ENCODE data around the gene AGRN. TPM values are rescaled to one million over a fixed set of nuclear protein-coding genes. Genes with fewer than 3 reads are reported as not detected.

The AGRN gene
- total RNA-seq, 3 donors from 2014 or later: 32.0 to 54.4 (median 40.6) TPM

- ATAC-seq (no peak), DNase-seq (peak in 1 of 3 donors; percentile 18)
- Histone ChIP-seq H3K36me3 (ENCODE audit: low read depth) (no peaks in the 10 kb centered on the region), H3K9me3 (no peaks in the 10 kb centered on the region), H3K4me1 (ENCODE audit: low read depth) (no peaks in the 10 kb centered on the region), H3K4me3 (no peak overlapping the region)
- no peak for TF ChIP-seq CTCF (IDR thresholded peaks at IDR 0.05)
- intact Hi-C loops (cut with DNase I, micrococcal nuclease): loop anchor here in 1 of 2 donors (10.0 kb wide), 1 partner anchor 83 kb away; no protein-coding TSS in a partner anchor
These were observed 38.4 kb upstream of the AGRN start for GRCh38 chr1:981491-981954.

- no peak within 1 kb of the TSS for H3K4me3 ChIP-seq
- H3K36me3 ChIP-seq (ENCODE audit: low read depth): no peaks in the 10 kb centered on the region
- DNase-seq (peak in 1 of 3 donors; percentile 21), ATAC-seq (no peak)
- no peaks in the 10 kb centered on the region for H3K9me3 ChIP-seq
- intact Hi-C loops (cut with DNase I, micrococcal nuclease): loop anchor here in 1 of 2 donors (10.0 kb wide), 1 partner anchor 83 kb away; no protein-coding TSS in a partner anchor
- no peaks in the 10 kb centered on the region for H3K4me1 ChIP-seq (ENCODE audit: low read depth)
- no peak for TF ChIP-seq CTCF (IDR thresholded peaks at IDR 0.05)
These were observed 37.9 kb upstream of the AGRN start, which contains the start of gene PERM1 for GRCh38 chr1:981955-982558. PERM1 (minus strand) TSS chr1:982093; CDS start chr1:981029, 1,064 bp downstream.

DNA sequence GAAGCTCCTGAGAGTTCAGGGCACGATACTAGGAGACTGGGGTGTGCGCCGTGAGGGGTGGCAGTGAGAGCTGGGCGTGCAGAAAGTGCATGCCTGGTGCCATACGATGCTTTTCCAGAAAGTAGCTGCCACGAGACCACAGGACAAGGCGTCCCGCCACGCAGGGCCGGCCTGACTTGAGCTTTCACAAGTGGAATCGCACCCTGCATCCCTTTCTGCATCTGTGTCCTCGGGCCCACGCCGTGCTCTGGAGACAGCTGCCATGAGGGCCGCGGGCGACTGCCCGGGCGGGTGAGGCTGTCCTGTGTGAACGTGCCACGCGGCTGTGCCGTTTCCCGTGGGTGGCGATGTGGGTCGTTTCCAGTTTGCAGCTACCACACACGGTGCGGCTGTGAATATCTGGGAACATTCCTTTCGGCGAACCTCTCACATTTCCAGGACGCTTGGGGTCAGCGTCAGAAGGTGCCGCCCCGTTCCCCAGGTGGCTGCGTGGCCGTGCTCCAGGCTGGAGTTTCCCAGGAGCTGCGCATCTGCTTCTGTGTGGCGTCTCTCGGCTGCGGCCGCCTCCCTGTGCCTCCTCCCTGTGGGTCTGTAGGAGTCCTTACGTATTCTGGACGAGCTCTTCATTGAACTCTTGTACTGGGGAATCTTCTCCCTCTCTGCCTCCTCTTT is 37.0 kb upstream of the AGRN start:
- Histone ChIP-seq H3K4me3 (no peak overlapping the region), H3K36me3 (ENCODE audit: low read depth) (no peaks in the 10 kb centered on the region), H3K4me1 (ENCODE audit: low read depth) (no peaks in the 10 kb centered on the region), H3K9me3 (no peaks in the 10 kb centered on the region)
- TF ChIP-seq CTCF (IDR thresholded peaks at IDR 0.05): no peak
- intact Hi-C loops (cut with DNase I, micrococcal nuclease): loop anchor here in 1 of 2 donors (10.0 kb wide), 1 partner anchor 82 kb away; no protein-coding TSS in a partner anchor
- ATAC-seq: no peak
- DNase-seq: peak in 1 of 3 donors; percentile 17

DNA sequence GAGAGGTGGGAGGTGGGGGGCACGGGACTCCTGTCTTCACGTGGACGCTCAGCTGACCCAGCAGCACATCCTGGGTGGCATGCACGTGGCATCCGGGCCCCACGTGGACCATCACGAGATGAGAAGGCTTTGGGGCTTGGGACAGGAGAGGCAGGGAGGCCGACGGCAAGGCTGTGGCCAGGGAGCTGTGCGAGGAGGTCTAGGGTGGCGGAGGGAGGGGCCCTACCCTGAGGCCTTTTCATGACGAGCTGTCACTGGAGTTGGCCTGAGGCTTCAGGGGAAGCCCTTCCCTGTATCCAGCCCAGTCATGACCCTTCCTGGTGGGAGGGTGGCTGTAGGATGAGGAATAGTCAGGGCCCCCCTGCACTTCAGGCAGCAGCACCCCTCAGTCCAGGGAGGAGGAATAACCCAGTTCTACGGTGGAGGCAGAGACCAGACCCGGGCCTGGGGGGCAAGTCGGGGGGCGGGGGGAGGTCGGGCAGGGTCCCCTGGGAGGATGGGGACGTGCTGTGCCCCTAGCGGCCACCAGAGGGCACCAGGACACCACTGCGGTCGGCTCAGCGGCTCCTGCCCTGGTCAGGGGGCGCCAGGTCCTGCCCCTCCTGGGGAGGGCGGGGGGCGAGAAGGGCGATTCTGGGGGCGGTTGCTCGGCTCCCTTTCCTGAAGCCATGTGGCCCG is 36.0 kb upstream of the AGRN start:
- H3K36me3 ChIP-seq (ENCODE audit: low read depth): no peaks in the 10 kb centered on the region
- H3K9me3 ChIP-seq: no peaks in the 10 kb centered on the region
- ATAC-seq (peak; percentile 73), DNase-seq (peak; percentile 59 to 65 (median 63))
- H3K4me1 ChIP-seq (ENCODE audit: low read depth): no peaks in the 10 kb centered on the region
- intact Hi-C loops (cut with DNase I, micrococcal nuclease): loop anchor here in 1 of 2 donors (10.0 kb wide), 1 partner anchor 81 kb away; no protein-coding TSS in a partner anchor
- TF ChIP-seq CTCF (IDR thresholded peaks at IDR 0.05): peak; percentile 86
- no peak overlapping the region for H3K4me3 ChIP-seq

DNA sequence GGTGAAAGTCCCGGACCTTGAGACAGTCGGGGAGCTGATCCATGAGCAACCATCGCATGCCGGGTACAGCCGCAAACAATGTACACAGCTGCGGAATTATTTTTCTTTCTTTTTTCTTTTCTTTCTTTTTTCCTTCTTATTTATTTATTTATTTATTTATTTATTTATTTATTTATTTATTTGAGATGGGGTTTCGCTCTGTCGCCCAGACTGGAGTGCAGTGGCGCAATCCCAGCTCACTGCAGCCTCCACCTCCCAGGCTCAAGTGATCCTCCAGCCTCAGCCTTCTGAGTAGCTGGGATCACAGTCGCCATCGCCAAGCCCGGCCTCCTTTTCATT is 35.5 kb upstream of the AGRN start:
- H3K4me3 ChIP-seq: no peak overlapping the region
- DNase-seq: no peak
- TF ChIP-seq CTCF (IDR thresholded peaks at IDR 0.05): no peak

More for the DNA sequence above, 35.5 kb upstream of the AGRN start:
- ATAC-seq: no peak
- Histone ChIP-seq H3K36me3 (ENCODE audit: low read depth) (no peaks in the 10 kb centered on the region), H3K9me3 (no peaks in the 10 kb centered on the region), H3K4me1 (ENCODE audit: low read depth) (no peaks in the 10 kb centered on the region)
- intact Hi-C loops (cut with DNase I, micrococcal nuclease): loop anchor here in 1 of 2 donors (10.0 kb wide), 1 partner anchor 80 kb away; no protein-coding TSS in a partner anchor
